Keratinocyte (primary cell): ENCODE results near the gene ARIH1. TPM values are rescaled to one million over a fixed set of nuclear protein-coding genes. Genes with fewer than 3 reads are reported as not detected.
A peak's percentile ranks its signal among the peaks of the same experiment; 100 is the strongest.

Experiments
- DNase-seq: peaks from one replicate; pipeline ENCODE4 v3.0.0-alpha.2; 2011; ENCODE audit warnings: low read depth, missing footprints, low spot score
- FAIRE-seq: peaks from 2 replicates; lab custom pipeline; 2011; peaks lifted over from hg19 to GRCh38; lab: Jason Lieb, UNC
- H2AFZ ChIP-seq: 2 replicates; pipeline ENCODE4 v1.6.0; 2012; ENCODE audit warnings: low read length, control low read depth, inconsistent platforms; ENCODE audit not compliant: control insufficient read depth
- H3K27ac ChIP-seq: 2 replicates; pipeline ENCODE4 v1.5.1; 2011; ENCODE audit warnings: low read length; ENCODE audit not compliant: control insufficient read depth, insufficient read depth
- H3K27me3 ChIP-seq: 3 replicates; pipeline ENCODE4 v1.6.0; 2011; ENCODE audit warnings: low read length; ENCODE audit not compliant: control insufficient read depth, insufficient read depth; ENCODE audit errors: extremely low read depth
- H3K36me3 ChIP-seq, 2 experiments: 2 replicates in 1 of 2; 3 replicates in 1 of 2; pipeline ENCODE4 v1.5.1; 2011; ENCODE audit warnings: low read length in 2 of 2, mild to moderate bottlenecking in 1 of 2; ENCODE audit not compliant: control insufficient read depth in 2 of 2, insufficient read depth in 2 of 2; ENCODE audit errors: extremely low read depth in 1 of 2
- H3K4me1 ChIP-seq: 3 replicates; pipeline ENCODE4 v1.5.1; 2011; ENCODE audit warnings: low read length; ENCODE audit not compliant: control insufficient read depth, insufficient read depth; ENCODE audit errors: extremely low read depth
- H3K4me2 ChIP-seq: 3 replicates; pipeline ENCODE4 v1.6.0; 2011; ENCODE audit warnings: low read depth, low read length; ENCODE audit not compliant: control insufficient read depth, insufficient read depth; ENCODE audit errors: extremely low read depth
- H3K4me3 ChIP-seq, 3 experiments: fragments of 200-600 bp in 1 of 3; sonication (generic) in 1 of 3; 2 replicates in 2 of 3; 3 replicates in 1 of 3; pipeline ENCODE4 v1.5.1; 2011 to 2016; ENCODE audit warnings: low read length in 3 of 3, mild to moderate bottlenecking in 3 of 3, control low read depth in 2 of 3, inconsistent platforms in 1 of 3, low read depth in 1 of 3, mixed read lengths in 1 of 3, mixed run types in 1 of 3, moderate library complexity in 1 of 3; ENCODE audit not compliant: control insufficient read depth in 2 of 3, insufficient read depth in 2 of 3; ENCODE audit errors: extremely low read depth in 1 of 3
- H3K79me2 ChIP-seq: 2 replicates; pipeline ENCODE4 v1.6.0; 2012; ENCODE audit warnings: low read length; ENCODE audit not compliant: control insufficient read depth, insufficient read depth
- H3K9ac ChIP-seq: 3 replicates; pipeline ENCODE4 v1.6.0; 2011; ENCODE audit warnings: low read length; ENCODE audit not compliant: control insufficient read depth, insufficient read depth; ENCODE audit errors: extremely low read depth
- H3K9me1 ChIP-seq: 3 replicates; pipeline ENCODE4 v1.6.0; 2011; ENCODE audit warnings: low read length; ENCODE audit not compliant: control insufficient read depth, insufficient read depth; ENCODE audit errors: extremely low read depth
- H3K9me3 ChIP-seq: 2 replicates; pipeline ENCODE4 v1.5.1; 2012; ENCODE audit warnings: low read depth, low read length; ENCODE audit not compliant: control insufficient read depth
- H4K20me1 ChIP-seq: 3 replicates; pipeline ENCODE4 v1.6.0; 2011; ENCODE audit warnings: low read length; ENCODE audit not compliant: control insufficient read depth, insufficient read depth; ENCODE audit errors: extremely low read depth
- CTCF ChIP-seq, 3 experiments: IDR thresholded peaks in 1 of 3; conservative IDR thresholded peaks in 1 of 3; optimal IDR thresholded peaks in 1 of 3; 2 replicates in 2 of 3; 3 replicates in 1 of 3; pipeline versions ENCODE3 to v1.5.1; 2011; ENCODE audit warnings: low read length in 3 of 3, mild to moderate bottlenecking in 3 of 3, moderate library complexity in 2 of 3, control low read depth in 1 of 3, inconsistent platforms in 1 of 3; ENCODE audit not compliant: insufficient read depth in 2 of 3; ENCODE audit errors: extremely low read depth in 1 of 3
- EZH2 ChIP-seq: IDR thresholded peaks from one replicate; pipeline ENCODE4 v1.6.1; 2012; ENCODE audit warnings: inconsistent platforms, mild to moderate bottlenecking, low read length, moderate library complexity
- dilution Hi-C: fragments of 300-500 bp; cut with MboI; formaldehyde crosslinking; loops from one replicate; pipeline ENCODE4 v1.7.0; 2020; ENCODE audit warnings: low sequenced_read_pairs; ENCODE audit not compliant: extremely low pct_ligation_motif_present
- polyA plus RNA-seq, 5 experiments: library from polyadenylated mRNA; depleted of rRNA in 3 of 5; stranded (reverse) in 3 of 5; stranded (forward) in 1 of 5; unstranded in 1 of 5; fragments of >200 nt; gene quantifications; 1 replicate in 1 of 5; 2 replicates in 3 of 5; 3 replicates in 1 of 5; pipeline versions ENCODE4 v1.2.1 to v1.2.3, GENCODE V29; 2011 to 2012; ENCODE audit warnings: missing spikeins in 2 of 5, low read depth in 1 of 5, low replicate concordance in 1 of 5

ARIH1 gene
- polyA plus RNA-seq, 1 donor (not counting 4 experiments of a cell fraction or from before 2014, with no cell fraction given), result 70.6 TPM

GRCh38 chr15:72474466-72474911 lies 359 bp downstream of the ARIH1 start:
- Histone ChIP-seq H3K4me2 (no peak overlapping the region), H3K4me3 (peak overlapping the region; percentile 75 to 96 (median 90)), H3K9me1 (no peaks in the 10 kb centered on the region), H3K36me3 (peaks cover 6 to 10% of the 10 kb centered on the region in 2 experiments), H2AFZ (no peak overlapping the region), H3K27ac (peak overlapping the region; percentile 99), H3K27me3 (no peaks in the 10 kb centered on the region), H4K20me1 (peaks cover 7% of the 10 kb centered on the region), H3K79me2 (peaks cover 52% of the 10 kb centered on the region), H3K9me3 (no peaks in the 10 kb centered on the region), H3K9ac (peak overlapping the region; percentile 100), H3K4me1 (peaks cover 14% of the 10 kb centered on the region)
- FAIRE-seq (no peak), DNase-seq (no peak)
- dilution Hi-C loops, result no loop called here
- TF ChIP-seq EZH2 (no peak), CTCF (optimal IDR thresholded peaks at IDR 0.05 in 1 of 3, IDR thresholded peaks at IDR 0.05 in 1 of 3, conservative IDR thresholded peaks at IDR 0.05 in 1 of 3; ENCODE audit: extremely low read depth in 1 of 3, insufficient read depth in 2 of 3, low read length in 3 of 3) (no peak)

GRCh38 chr15:72474912-72475628 lies 940 bp downstream of the ARIH1 start:
- no peak for FAIRE-seq

More at GRCh38 chr15:72474912-72475628, 940 bp downstream of the ARIH1 start:
- H3K4me3 ChIP-seq, result peak overlapping the region; percentile 75 to 96 (median 90)
- H3K9ac ChIP-seq, result peak overlapping the region; percentile 100
- no peaks in the 10 kb centered on the region for H3K9me1 ChIP-seq
- TF ChIP-seq CTCF (optimal IDR thresholded peaks at IDR 0.05 in 1 of 3, IDR thresholded peaks at IDR 0.05 in 1 of 3, conservative IDR thresholded peaks at IDR 0.05 in 1 of 3; ENCODE audit: extremely low read depth in 1 of 3, insufficient read depth in 2 of 3, low read length in 3 of 3) (peak in 2 of 3 experiments; percentile 1 to 14), EZH2 (no peak)
- H4K20me1 ChIP-seq, result peaks cover 7% of the 10 kb centered on the region
- H2AFZ ChIP-seq, result peak overlapping the region; percentile 35
- H3K4me2 ChIP-seq, result peak overlapping the region; percentile 77
- no peaks in the 10 kb centered on the region for H3K9me3 ChIP-seq
- H3K79me2 ChIP-seq, result peaks cover 58% of the 10 kb centered on the region
- dilution Hi-C loops, result no loop called here
- peak overlapping the region; percentile 99 for H3K27ac ChIP-seq
- peaks cover 14% of the 10 kb centered on the region for H3K4me1 ChIP-seq
- H3K27me3 ChIP-seq, result no peaks in the 10 kb centered on the region
- DNase-seq, result no peak
- H3K36me3 ChIP-seq, result peaks cover 6 to 10% of the 10 kb centered on the region in 2 experiments
